ENCODE results near the gene GARNL3.

GARNL3 gene

GRCh38 chr9:127280880-127281660 is 16.5 kb downstream of the GARNL3 start:
- DNase-seq, result no peak

DNA sequence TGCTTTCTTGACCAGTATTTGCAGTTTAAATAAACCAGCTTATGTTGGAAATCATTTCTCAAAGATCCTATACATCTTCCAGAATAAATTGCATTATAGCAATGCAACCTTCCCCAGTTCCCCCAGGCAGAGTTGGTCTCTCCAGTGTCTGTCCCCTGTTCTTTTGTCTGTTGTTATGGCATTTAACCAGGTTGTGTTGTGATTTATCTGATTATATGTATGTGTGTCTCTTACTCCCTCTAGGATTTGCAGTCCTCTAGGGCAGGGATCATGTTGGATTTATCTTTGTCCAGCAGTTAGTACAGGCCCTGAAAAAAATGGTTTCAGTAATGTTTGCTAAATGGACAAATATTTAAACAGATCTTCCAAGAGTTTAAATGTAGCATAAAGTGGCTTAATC is 17.3 kb downstream of the GARNL3 start:
- DNase-seq, result no peak

GRCh38 chr9:127282611-127283010 is 18.0 kb downstream of the GARNL3 start:
- no peak for DNase-seq

DNA sequence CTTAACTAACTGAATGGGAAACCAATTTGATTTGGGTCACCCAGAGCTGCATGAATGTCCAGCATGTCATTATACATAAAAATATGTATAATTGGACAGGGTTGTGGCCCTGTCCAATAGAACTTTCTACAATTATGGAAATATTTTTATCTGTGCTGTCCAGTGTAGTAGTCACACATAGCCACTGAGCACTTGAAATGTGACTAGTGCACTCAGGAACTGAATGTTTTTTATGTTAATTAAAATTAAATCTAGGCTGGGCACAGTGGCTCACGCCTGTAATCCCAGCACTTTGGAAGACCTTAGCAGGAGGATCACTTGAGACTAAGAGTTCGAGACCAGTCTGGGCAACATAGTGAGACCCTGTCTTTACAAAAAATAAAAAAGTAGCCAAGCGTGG is 18.6 kb downstream of the GARNL3 start:
- no peak for DNase-seq

- no peak for DNase-seq
Measured at GRCh38 chr9:127283917-127284497, 19.4 kb downstream of the GARNL3 start.

GRCh38 chr9:127285965-127286364 is 21.4 kb downstream of the GARNL3 start:
- DNase-seq, result no peak

DNA sequence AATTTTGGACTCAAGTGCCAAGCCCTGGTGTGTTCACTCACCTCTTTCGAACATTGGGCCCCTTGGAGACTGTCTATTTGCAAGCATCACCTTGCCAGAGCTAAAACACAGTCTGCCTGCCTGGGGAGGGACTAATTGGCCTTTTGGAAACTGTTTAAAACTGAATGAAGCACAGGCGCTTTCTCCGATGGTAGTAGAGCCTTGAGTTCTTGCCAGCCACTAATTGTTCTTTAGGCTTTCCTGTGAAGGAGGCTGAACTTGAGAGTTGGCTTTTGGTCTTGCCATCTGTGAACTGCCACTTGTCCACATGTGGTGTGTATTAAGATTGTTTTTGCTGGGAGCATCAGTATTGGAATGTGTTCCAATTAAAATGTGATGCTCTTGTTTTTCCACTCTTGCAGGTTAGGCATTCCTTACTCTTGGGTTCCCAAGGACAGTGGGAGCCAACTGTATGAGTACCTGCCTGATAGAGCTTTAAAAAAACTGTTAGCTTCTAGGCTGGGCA is 26.0 kb downstream of the GARNL3 start:
- DNase-seq, result no peak

DNA sequence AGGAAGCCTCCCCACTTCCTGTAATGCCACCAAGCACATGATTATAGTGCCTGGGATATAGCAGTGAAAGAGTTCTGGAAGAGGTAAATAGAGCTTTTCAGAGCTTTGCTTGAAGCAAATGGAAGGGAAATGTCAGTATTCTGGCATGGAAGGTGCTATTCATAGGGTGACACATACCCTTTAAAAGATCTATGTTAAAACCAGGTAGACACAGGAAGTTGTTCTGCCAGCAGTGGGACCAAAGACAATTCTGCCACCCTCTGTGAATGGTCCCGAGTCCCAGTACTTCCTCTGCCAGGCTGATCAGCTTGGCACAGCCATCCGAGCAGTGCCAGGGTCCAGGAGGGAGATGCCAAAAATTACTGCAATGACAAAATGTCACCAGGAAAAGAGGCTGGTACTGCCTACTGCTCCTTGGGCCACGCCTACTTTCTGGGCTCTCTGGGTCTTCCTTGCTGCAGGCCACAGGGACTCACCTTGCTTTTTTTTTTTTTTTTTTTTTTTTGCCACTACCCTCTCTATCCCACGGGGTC is 26.7 kb downstream of the GARNL3 start:
- DNase-seq, result no peak

DNA sequence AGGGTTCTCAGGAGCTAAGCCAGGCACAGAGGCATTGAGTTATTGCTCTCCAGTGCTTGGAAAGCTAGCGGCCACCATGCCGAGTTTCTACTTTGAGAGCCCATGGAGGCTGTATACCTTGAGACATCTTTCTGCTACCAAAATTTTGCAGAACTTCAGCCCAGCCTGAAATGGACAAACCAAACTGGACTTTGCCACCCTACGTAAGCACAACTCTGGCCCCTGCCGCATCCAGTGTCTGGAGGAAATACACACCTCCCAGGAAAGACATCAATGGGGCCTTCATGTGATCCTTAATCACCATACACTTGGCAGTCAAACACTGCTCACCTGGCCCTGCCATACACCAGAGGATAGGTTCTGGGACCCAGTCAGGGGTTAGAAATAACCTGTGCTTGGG is 27.8 kb downstream of the GARNL3 start:
- no peak for DNase-seq

DNA sequence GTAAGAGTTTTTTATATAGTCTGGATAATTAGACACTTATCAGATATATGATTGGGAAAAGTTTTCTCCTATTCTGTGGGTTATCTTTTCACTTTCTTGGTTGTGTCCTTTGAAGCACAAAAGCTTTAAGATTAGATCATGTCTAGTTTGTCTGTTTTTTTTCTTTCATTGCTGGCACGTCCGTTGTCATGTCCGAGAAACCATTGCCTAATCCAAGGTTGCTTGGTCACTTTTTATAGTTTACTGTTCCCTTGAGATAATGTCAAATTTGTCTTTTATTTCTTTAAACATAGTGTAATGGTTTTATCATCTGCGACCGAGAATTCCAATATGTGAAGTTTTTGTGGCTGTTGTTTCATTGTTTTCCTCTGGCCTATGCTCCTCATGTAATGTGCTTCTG is 28.8 kb downstream of the GARNL3 start:
- no peak for DNase-seq

DNA sequence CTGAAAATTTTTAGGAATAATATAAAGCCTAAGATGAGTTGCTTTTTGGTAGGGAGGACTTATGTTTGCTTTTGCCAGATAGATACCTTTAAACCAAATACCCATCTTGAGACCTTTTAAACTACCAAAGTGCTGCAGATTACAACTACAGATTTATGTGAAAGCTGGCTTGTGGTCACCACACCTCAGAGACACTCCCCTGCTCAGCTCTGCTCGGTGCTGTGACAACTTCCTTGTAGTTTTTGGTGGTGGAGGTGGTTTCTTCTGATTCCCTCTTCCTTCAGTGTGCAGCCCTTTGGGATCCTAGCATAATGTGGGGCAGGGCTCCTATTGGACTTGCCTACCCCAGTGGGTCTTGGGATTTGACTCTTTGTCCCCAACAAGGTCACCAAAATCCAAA is 29.2 kb downstream of the GARNL3 start:
- DNase-seq, result no peak

DNA sequence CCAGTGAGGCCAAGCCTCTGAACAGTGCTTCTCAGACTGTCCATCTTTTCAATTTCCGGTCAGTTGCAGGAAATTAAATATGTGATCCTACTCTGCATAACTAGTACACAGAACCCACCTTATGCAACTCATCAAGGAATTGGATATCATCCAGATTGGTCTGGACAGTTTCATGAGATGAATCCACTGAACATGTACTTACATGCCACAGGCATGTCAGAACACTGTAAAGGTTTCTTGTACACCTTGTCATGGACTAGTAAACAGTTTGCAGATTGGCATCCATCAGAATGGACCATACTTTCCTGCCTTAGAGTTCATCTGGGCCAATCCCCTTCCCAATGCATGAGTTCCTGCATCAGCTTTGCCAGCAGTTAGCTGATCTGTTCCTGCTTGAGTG is 30.4 kb downstream of the GARNL3 start:
- no peak for DNase-seq

DNA sequence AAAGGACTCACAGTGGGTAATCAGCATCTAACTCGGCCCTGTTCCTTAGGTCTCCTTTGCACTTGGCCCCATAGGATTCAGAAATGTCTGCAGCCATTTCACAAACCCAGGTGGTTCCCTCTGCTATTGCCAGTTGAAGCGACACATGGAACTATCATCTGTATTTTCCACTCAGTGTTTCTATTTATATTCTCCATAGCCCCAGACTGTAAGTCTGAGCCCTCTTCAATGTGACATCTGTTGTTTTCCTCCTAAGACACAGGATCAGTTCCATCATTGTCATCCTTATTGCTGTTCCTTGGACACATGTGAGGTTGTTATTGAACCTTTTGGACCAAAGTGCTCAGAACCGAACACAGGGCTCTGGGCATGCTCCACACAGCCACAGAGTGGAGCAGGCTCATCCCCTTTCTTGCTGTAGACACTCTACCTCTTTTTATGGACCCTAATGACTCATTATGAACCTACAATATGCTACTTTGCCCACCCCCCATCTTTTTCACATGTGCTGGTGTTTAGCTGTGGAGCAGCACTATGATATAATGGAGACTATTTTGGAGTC is 36.4 kb downstream of the GARNL3 start:
- no peak for DNase-seq

DNA sequence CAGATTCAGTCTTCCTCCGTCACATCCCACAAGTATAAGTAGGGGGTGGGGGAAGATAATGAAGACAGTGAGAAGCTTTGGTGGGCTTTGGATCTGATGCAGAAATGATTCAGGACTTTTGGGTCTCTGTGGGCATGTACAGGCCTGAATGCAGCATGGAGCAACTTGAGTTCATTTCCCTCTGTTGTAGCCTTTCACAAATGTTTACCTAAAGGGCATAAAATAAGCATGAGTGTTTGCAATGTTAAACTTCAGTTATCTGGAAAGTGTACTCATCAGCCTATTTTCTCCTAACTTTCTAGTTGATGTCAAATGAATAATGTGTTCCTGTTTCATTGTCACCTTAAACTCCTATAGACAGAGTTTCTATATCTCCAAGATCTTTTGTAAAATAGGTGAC is 39.3 kb downstream of the GARNL3 start:
- DNase-seq, result no peak

DNA sequence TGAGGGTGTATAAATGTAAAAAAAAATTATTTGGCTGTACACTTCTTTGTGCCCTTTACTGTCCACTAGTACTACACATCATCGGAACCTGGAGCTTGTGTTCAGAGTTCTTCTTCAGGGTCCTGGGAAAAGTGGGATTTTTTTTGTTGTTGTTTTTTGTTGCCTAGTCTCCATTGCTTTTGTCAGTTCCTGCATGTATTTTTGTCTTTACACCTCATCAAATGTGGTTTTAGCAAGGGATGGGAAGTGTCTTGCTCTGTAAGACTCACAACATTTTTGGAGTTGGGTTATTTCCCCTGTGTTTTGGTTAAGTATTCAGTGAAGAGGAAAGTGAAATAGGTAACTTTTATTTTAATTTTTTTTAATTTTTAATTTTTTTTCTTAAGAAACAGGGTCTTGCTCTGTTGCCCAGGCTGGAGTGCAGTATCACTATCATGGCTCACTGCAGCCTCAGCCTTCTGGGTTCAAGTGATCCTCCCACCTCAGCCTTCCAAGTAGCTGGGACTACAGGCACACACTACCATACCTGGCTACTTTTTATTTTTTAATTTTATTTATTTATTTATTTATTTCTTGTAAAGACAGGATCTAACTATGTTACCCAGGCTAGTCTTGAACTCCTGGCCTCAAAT is 40.7 kb downstream of the GARNL3 start:
- DNase-seq, result no peak

- DNase-seq, result no peak
Measured at GRCh38 chr9:127305838-127306226, 41.3 kb downstream of the GARNL3 start.

DNA sequence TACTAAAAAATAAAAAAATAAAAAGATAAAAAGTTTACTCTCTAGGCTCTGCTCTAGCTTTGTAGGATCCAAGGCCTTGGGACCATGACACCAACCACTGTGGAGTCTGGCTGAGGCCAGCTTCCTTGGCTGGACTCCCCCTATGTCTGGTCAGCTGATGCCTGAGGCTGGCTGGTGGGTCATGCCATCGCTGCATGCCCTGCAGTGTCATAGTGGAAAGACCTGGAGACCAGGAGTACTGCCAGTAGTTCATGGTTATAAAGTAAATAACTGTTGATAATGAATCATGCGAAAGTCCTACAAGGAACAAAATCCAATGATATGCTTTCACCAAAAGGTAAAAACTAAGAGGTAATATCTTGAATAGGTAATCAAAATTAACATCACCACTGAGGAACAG is 43.2 kb downstream of the GARNL3 start:
- DNase-seq, result no peak

DNA sequence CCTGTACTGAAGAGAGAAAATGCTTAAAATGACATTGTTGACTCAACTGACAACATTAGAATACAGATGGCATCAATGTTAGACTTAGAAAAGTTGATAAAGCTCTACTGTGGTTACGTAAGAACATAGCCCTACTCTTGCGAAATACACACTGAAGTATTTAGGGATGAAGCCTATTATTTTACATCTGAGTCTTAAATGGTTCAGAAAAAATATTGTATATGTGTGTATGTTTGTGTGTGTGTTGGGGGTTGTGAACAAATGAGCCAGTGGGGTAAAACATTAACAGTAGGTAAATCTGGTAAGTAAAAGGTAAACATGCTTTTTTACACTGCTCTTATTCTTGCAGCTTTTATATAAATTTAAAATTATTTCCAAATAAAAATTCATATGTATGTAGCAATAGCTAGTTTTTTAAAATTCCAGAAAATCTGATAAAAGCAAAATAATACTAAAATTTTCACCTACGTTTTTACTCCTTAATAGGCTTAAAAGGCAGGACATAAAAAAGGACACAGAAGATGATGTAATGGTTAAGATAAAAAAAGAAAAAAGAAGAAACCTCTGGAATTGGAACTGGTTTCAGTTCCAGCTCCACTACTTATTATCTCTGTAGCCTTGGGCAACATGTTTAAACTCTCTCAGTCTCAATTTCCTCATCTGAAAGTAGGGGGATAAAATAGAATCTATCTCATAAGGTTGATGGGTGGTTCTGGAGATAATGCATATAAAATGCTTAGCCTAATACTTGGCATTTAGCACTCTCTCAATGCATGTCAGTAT is 44.3 kb downstream of the GARNL3 start:
- DNase-seq, result no peak

GRCh38 chr9:127309715-127310114 is 45.1 kb downstream of the GARNL3 start:
- DNase-seq, result no peak

GRCh38 chr9:127311239-127311741 is 46.7 kb downstream of the GARNL3 start:
- no peak for DNase-seq

DNA sequence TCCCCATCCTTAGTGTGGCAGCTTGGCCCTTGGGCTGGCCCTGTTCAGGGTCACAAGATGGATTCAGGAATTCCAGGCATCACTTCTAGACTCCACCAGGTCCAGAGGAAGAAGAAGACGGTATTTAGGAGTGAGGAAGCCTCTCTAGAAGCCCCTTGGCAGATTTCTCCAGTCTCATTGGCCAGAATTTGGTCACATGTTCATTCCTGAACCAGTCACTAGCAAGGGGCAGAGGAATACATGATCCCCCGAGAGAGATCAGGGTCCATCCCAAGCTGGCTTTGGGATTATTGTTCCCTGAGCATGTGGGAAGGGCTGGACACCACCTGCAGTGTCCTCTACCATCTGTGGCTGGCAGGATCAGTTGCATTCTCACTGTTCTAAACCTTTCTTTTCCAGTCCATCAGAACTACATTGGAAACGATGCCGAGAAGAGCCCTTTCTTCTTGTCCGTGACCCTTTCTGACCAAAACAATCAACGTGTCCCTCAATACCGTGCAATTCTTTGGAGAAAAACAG is 48.5 kb downstream of the GARNL3 start:
- no peak for DNase-seq

- DNase-seq, result no peak
Measured at GRCh38 chr9:127314911-127315310, 50.3 kb downstream of the GARNL3 start.

Data from NCI-H526 treated with DMSO at 0.1 percent for 48 hours (cell line).